Measurements from ENCODE around the gene VSX1.

The VSX1 gene

GRCh38 chr20:25128649-25129048, 46.7 kb upstream of the VSX1 start:
- Histone ChIP-seq H3K36me3 (ENCODE audit: insufficient read depth, low read length) (no peaks in the 10 kb centered on the region), H4K20me1 (ENCODE audit: insufficient read depth, low read length) (no peaks in the 10 kb centered on the region), H3K4me3 (ENCODE audit: low read depth, low read length, poor library complexity, severe bottlenecking) (no peak overlapping the region), H3K4me2 (ENCODE audit: low read length) (no peak overlapping the region), H3K27me3 (ENCODE audit: insufficient read depth, low read length) (no peaks in the 10 kb centered on the region), H3K9me2 (ENCODE audit: low read depth, low read length) (no peaks in the 10 kb centered on the region), H3K27ac (ENCODE audit: low read depth, low read length, poor library complexity, severe bottlenecking) (no peak overlapping the region), H2AFZ (ENCODE audit: low read length) (no peak overlapping the region), H3K9me3 (ENCODE audit: low read length) (no peaks in the 10 kb centered on the region), H3K4me1 (ENCODE audit: insufficient read depth, low read length, severe bottlenecking) (no peaks in the 10 kb centered on the region), H3K79me2 (ENCODE audit: insufficient read depth, low read length) (no peaks in the 10 kb centered on the region), H3K9ac (ENCODE audit: low read length) (no peak overlapping the region), H3F3A (ENCODE audit: insufficient read depth, low read length) (no peaks in the 10 kb centered on the region)
- TF ChIP-seq CTCF (IDR thresholded peaks at IDR 0.05; ENCODE audit: low read length), result no peak

DNA sequence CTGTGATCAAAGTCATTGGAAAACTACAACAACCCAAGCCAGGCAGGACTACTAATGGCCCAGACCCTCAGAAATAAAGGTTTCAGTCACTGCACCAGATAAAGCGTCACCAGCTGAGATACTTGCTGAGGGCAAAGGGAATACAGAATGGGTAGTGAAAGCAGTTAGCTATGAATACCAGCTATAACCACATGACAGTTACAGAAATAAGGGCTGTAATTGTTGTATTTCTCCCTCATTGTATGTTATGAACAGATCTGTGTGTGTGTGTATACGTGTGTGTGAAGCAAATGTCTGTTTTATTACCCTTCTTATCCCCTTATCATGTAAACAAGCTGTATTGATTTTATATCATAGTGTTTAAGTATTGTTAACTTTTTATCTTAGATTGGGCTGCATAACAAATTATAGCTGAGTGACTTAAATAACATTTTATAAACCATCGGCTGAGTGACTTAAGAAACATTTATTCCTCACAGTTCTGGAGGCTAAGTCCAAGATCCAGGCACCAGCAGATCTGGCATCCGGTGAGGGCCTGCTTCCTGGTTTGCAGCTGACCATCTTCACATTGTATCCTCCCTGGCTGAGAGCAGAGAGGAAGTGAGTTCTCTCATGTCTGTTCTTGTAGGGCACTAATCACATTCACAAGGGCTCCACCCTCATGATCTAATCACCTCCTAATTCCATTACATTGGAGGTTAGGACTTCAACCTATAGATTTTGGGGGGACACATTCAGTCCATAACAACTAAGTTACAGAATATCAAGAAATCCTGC, 46.0 kb upstream of the VSX1 start:
- Histone ChIP-seq H3K27ac (ENCODE audit: low read depth, low read length, poor library complexity, severe bottlenecking) (no peak overlapping the region), H3K4me2 (ENCODE audit: low read length) (no peak overlapping the region), H3K79me2 (ENCODE audit: insufficient read depth, low read length) (no peaks in the 10 kb centered on the region), H3K4me1 (ENCODE audit: insufficient read depth, low read length, severe bottlenecking) (no peaks in the 10 kb centered on the region), H3K9me3 (ENCODE audit: low read length) (no peaks in the 10 kb centered on the region), H3K4me3 (ENCODE audit: low read depth, low read length, poor library complexity, severe bottlenecking) (no peak overlapping the region), H3K9ac (ENCODE audit: low read length) (no peak overlapping the region), H2AFZ (ENCODE audit: low read length) (no peak overlapping the region), H3F3A (ENCODE audit: insufficient read depth, low read length) (no peaks in the 10 kb centered on the region), H3K27me3 (ENCODE audit: insufficient read depth, low read length) (no peaks in the 10 kb centered on the region), H3K9me2 (ENCODE audit: low read depth, low read length) (no peaks in the 10 kb centered on the region), H3K36me3 (ENCODE audit: insufficient read depth, low read length) (no peaks in the 10 kb centered on the region), H4K20me1 (ENCODE audit: insufficient read depth, low read length) (no peaks in the 10 kb centered on the region)
- TF ChIP-seq EZH2 (IDR thresholded peaks at IDR 0.05; ENCODE audit: borderline replicate concordance, low read length) (no peak), CTCF (IDR thresholded peaks at IDR 0.05; ENCODE audit: low read length) (no peak)

DNA sequence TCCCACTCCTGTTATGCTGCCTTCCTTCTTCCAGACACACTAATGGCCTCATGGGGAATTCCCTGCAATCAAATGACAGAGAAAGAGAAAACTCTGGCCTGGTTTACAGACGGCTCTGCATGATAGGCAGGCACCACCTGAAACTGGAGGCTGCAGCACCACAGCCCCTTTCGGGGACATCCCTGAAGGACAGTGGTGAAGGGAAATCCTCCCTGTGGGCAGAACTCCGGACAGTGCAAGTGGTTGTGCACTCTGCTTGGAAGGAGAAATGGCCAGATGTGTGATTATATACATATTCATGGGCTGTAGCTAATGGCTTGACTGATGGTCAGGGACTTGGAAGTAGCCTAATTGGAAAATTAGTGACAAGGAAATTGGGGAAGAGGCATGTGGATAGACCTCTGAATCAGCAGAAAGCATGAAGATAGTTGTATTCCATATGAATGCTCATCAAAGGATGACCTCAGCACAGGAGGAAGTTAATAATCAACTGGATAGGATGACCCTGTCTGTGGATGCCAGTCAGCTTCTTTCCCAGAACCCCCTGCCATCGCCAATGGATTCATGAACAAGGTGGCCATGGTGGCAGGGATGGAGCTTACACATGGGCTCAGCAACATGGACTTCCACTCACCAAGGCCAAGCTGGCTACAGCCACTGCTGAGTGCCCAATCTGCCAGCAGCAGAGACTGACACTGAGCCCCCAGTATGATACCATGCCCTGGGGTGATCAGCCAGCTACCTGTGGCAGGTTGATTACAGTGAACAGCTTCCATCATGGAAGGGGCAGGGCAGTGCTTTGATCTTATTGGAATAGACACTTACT, 44.5 kb upstream of the VSX1 start:
- H3K4me2 ChIP-seq (ENCODE audit: low read length), result no peak overlapping the region
- no peaks in the 10 kb centered on the region for H4K20me1 ChIP-seq (ENCODE audit: insufficient read depth, low read length)
- no peak overlapping the region for H3K4me3 ChIP-seq (ENCODE audit: low read depth, low read length, poor library complexity, severe bottlenecking)
- H3K9me2 ChIP-seq (ENCODE audit: low read depth, low read length), result no peaks in the 10 kb centered on the region
- TF ChIP-seq CTCF (IDR thresholded peaks at IDR 0.05; ENCODE audit: low read length) (no peak), EZH2 (IDR thresholded peaks at IDR 0.05; ENCODE audit: borderline replicate concordance, low read length) (no peak)
- H3K27me3 ChIP-seq (ENCODE audit: insufficient read depth, low read length), result no peaks in the 10 kb centered on the region
- no peaks in the 10 kb centered on the region for H3K36me3 ChIP-seq (ENCODE audit: insufficient read depth, low read length)
- H2AFZ ChIP-seq (ENCODE audit: low read length), result no peak overlapping the region
- H3K79me2 ChIP-seq (ENCODE audit: insufficient read depth, low read length), result no peaks in the 10 kb centered on the region
- no peaks in the 10 kb centered on the region for H3K4me1 ChIP-seq (ENCODE audit: insufficient read depth, low read length, severe bottlenecking)
- H3K9me3 ChIP-seq (ENCODE audit: low read length), result no peaks in the 10 kb centered on the region
- H3F3A ChIP-seq (ENCODE audit: insufficient read depth, low read length), result no peaks in the 10 kb centered on the region
- H3K27ac ChIP-seq (ENCODE audit: low read depth, low read length, poor library complexity, severe bottlenecking), result no peak overlapping the region
- H3K9ac ChIP-seq (ENCODE audit: low read length), result no peak overlapping the region

Measured in OCI-LY1 (cell line).